Right hindlimb (tissue), 1 donor: Measurements from ENCODE around the gene NKX3-2.

Experiments
- DNase-seq: peaks from one replicate; pipeline ENCODE4 v3.0.0-alpha.2; 2018

NKX3-2 gene

GRCh38 chr4:13496605-13497004, 47.7 kb downstream of the NKX3-2 start:
- no peak for DNase-seq

GRCh38 chr4:13495753-13496152, 48.6 kb downstream of the NKX3-2 start:
- no peak for DNase-seq

- DNase-seq = no peak
These were observed 50.5 kb downstream of the NKX3-2 start for GRCh38 chr4:13493793-13494192.

- no peak for DNase-seq
These were observed 51.6 kb downstream of the NKX3-2 start for GRCh38 chr4:13492747-13493146.
